Ascending aorta (tissue), 2 donors: ENCODE data around the gene AGBL1. TPM values are rescaled to one million over a fixed set of nuclear protein-coding genes. Genes with fewer than 3 reads are reported as not detected.

Experiments used
- DNase-seq, 2 donors: peaks; one replicate each; pipeline ENCODE4 v3.0.0-alpha.2; 2019; ENCODE audit warnings: low spot score in 2 of 2
- H3K27ac ChIP-seq, 2 donors: fragments of 200-600 bp; sonication (generic); one replicate each; pipeline ENCODE4 v1.5.1; 2016 to 2017; ENCODE audit warnings: mild to moderate bottlenecking in 1 of 2
- H3K27me3 ChIP-seq: fragments of 200-600 bp; sonication (generic); one replicate; pipeline ENCODE4 v1.5.1; 2017
- H3K36me3 ChIP-seq, 2 donors: fragments of 200-600 bp; sonication (generic); one replicate each; pipeline ENCODE4 v1.5.1; 2016
- H3K4me1 ChIP-seq, 2 donors: fragments of 200-600 bp; sonication (generic); one replicate each; pipeline ENCODE4 v1.5.1; 2016 to 2017; ENCODE audit warnings: mild to moderate bottlenecking in 1 of 2
- H3K4me3 ChIP-seq, 2 donors: fragments of 200-600 bp; sonication (generic); one replicate each; pipeline ENCODE4 v1.5.1; 2016 to 2017; ENCODE audit warnings: mild to moderate bottlenecking in 1 of 2
- H3K9me3 ChIP-seq, 2 donors: fragments of 200-600 bp; sonication (generic); one replicate each; pipeline ENCODE4 v1.5.1; 2016
- CTCF ChIP-seq, 3 experiments: fragments of 200-600 bp in 2 of 3; fragments of 450-650 bp in 1 of 3; sonication (generic) in 2 of 3; IDR thresholded peaks; one replicate each; pipeline ENCODE4 v1.5.1; 2016 to 2019; ENCODE audit warnings: antibody characterized with exemption in 3 of 3, mild to moderate bottlenecking in 1 of 3, moderate library complexity in 1 of 3
- intact Hi-C: fragments of 100-400 bp; cut with DNase I; formaldehyde crosslinking; loops from one replicate; pipeline ENCODE4 v1.15.1; 2023
- total RNA-seq: library from RNA; depleted of rRNA; stranded (reverse); fragments of >200 nt; gene quantifications from one replicate; pipeline ENCODE4 v1.1.0, GENCODE V29; 2016

Gene AGBL1
- total RNA-seq, 1 donor from 2014 or later, result not detected

GRCh38 chr15:86850939-86851338 lies 771.3 kb downstream of the AGBL1 start:
- Histone ChIP-seq H3K27me3 (no peaks in the 10 kb centered on the region), H3K27ac (no peak overlapping the region), H3K4me1 (no peaks in the 10 kb centered on the region), H3K4me3 (no peak overlapping the region), H3K9me3 (no peaks in the 10 kb centered on the region), H3K36me3 (no peaks in the 10 kb centered on the region)
- DNase-seq, result no peak
- intact Hi-C loops, result no loop called here
- no peak for TF ChIP-seq CTCF (IDR thresholded peaks at IDR 0.05)

GRCh38 chr15:86852741-86853140 lies 773.1 kb downstream of the AGBL1 start:
- H3K27ac ChIP-seq, result no peak overlapping the region
- H3K4me1 ChIP-seq, result no peaks in the 10 kb centered on the region
- H3K36me3 ChIP-seq, result no peaks in the 10 kb centered on the region
- H3K4me3 ChIP-seq, result no peak overlapping the region
- no peaks in the 10 kb centered on the region for H3K27me3 ChIP-seq
- no peak for DNase-seq
- TF ChIP-seq CTCF (IDR thresholded peaks at IDR 0.05), result no peak
- H3K9me3 ChIP-seq, result no peaks in the 10 kb centered on the region
- intact Hi-C loops, result no loop called here

GRCh38 chr15:86854176-86854575 lies 774.5 kb downstream of the AGBL1 start:
- no peaks in the 10 kb centered on the region for H3K9me3 ChIP-seq

GRCh38 chr15:86855307-86856291 lies 775.9 kb downstream of the AGBL1 start:
- Histone ChIP-seq H3K9me3 (no peaks in the 10 kb centered on the region), H3K4me3 (no peak overlapping the region), H3K4me1 (no peaks in the 10 kb centered on the region), H3K27ac (no peak overlapping the region), H3K36me3 (no peaks in the 10 kb centered on the region), H3K27me3 (no peaks in the 10 kb centered on the region)
- no peak for DNase-seq
- TF ChIP-seq CTCF (IDR thresholded peaks at IDR 0.05), result no peak
- intact Hi-C loops, result no loop called here

More at GRCh38 chr15:86854176-86854575, 774.5 kb downstream of the AGBL1 start:
- Histone ChIP-seq H3K4me1 (no peaks in the 10 kb centered on the region), H3K4me3 (no peak overlapping the region), H3K36me3 (no peaks in the 10 kb centered on the region), H3K27me3 (no peaks in the 10 kb centered on the region), H3K27ac (no peak overlapping the region)
- intact Hi-C loops, result no loop called here
- TF ChIP-seq CTCF (IDR thresholded peaks at IDR 0.05), result no peak
- DNase-seq, result no peak

- Histone ChIP-seq H3K9me3 (no peaks in the 10 kb centered on the region), H3K36me3 (no peaks in the 10 kb centered on the region), H3K4me3 (no peak overlapping the region), H3K27me3 (no peaks in the 10 kb centered on the region), H3K27ac (no peak overlapping the region), H3K4me1 (no peaks in the 10 kb centered on the region)
- intact Hi-C loops, result no loop called here
- DNase-seq, result no peak
- TF ChIP-seq CTCF (IDR thresholded peaks at IDR 0.05), result no peak
Observed at GRCh38 chr15:86857701-86858100, 778.0 kb downstream of the AGBL1 start.
